BJ (cell line): ENCODE data around the gene NPAS2. TPM values are rescaled to one million over a fixed set of nuclear protein-coding genes. Genes with fewer than 3 reads are reported as not detected.

Experiments
- CTCF ChIA-PET: fragments of 350-600 bp; formaldehyde crosslinking; extraction: SDS; loops from one replicate; lab custom pipeline; 2021; ENCODE audit warnings: antibody characterized with exemption, inconsistent platforms; lab: Yijun Ruan, JAX
- POLR2A ChIA-PET: fragments of 300-600 bp; sonication (Branson Sonifier 250); formaldehyde crosslinking; extraction: SDS; loops from one replicate; lab custom pipeline; 2021; ENCODE audit warnings: antibody characterized with exemption; lab: Charles Lee
- DNase-seq: peaks from one replicate; pipeline ENCODE4 v3.0.0-alpha.2; 2011; ENCODE audit warnings: low read depth
- H3K27me3 ChIP-seq: 2 replicates; pipeline ENCODE4 v1.6.0; 2011; ENCODE audit warnings: low read length; ENCODE audit not compliant: control insufficient read depth, insufficient read depth
- H3K36me3 ChIP-seq: 2 replicates; pipeline ENCODE4 v1.5.1; 2011; ENCODE audit warnings: low read length; ENCODE audit not compliant: control insufficient read depth, insufficient read depth
- H3K4me3 ChIP-seq: 2 replicates; pipeline ENCODE4 v1.5.1; 2011; ENCODE audit warnings: low read depth, mild to moderate bottlenecking, control low read depth, low read length
- CTCF ChIP-seq: IDR thresholded peaks from 2 replicates; pipeline ENCODE4 v1.5.1; 2011; ENCODE audit warnings: low read depth, mild to moderate bottlenecking, control low read depth, inconsistent platforms, low read length, moderate library complexity; ENCODE audit not compliant: insufficient read depth
- polyA minus RNA-seq: library from RNA; depleted of rRNA, polyadenylated mRNA; stranded (reverse); fragments of >200 nt; gene quantifications from 2 replicates; pipeline ENCODE4 v1.2.3, GENCODE V29; 2011; rRNA and poly(A)+ RNA removed
- polyA plus RNA-seq: library from polyadenylated mRNA; depleted of rRNA; stranded (reverse); fragments of >200 nt; gene quantifications from 2 replicates; pipeline ENCODE4 v1.2.3, GENCODE V29; 2011; rRNA removed

The NPAS2 gene, protein sequence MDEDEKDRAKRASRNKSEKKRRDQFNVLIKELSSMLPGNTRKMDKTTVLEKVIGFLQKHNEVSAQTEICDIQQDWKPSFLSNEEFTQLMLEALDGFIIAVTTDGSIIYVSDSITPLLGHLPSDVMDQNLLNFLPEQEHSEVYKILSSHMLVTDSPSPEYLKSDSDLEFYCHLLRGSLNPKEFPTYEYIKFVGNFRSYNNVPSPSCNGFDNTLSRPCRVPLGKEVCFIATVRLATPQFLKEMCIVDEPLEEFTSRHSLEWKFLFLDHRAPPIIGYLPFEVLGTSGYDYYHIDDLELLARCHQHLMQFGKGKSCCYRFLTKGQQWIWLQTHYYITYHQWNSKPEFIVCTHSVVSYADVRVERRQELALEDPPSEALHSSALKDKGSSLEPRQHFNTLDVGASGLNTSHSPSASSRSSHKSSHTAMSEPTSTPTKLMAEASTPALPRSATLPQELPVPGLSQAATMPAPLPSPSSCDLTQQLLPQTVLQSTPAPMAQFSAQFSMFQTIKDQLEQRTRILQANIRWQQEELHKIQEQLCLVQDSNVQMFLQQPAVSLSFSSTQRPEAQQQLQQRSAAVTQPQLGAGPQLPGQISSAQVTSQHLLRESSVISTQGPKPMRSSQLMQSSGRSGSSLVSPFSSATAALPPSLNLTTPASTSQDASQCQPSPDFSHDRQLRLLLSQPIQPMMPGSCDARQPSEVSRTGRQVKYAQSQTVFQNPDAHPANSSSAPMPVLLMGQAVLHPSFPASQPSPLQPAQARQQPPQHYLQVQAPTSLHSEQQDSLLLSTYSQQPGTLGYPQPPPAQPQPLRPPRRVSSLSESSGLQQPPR
- polyA plus RNA-seq = 12.8 and 13.1 TPM in 2 replicates
- 15.2 and 15.8 TPM in 2 replicates for polyA minus RNA-seq

DNA sequence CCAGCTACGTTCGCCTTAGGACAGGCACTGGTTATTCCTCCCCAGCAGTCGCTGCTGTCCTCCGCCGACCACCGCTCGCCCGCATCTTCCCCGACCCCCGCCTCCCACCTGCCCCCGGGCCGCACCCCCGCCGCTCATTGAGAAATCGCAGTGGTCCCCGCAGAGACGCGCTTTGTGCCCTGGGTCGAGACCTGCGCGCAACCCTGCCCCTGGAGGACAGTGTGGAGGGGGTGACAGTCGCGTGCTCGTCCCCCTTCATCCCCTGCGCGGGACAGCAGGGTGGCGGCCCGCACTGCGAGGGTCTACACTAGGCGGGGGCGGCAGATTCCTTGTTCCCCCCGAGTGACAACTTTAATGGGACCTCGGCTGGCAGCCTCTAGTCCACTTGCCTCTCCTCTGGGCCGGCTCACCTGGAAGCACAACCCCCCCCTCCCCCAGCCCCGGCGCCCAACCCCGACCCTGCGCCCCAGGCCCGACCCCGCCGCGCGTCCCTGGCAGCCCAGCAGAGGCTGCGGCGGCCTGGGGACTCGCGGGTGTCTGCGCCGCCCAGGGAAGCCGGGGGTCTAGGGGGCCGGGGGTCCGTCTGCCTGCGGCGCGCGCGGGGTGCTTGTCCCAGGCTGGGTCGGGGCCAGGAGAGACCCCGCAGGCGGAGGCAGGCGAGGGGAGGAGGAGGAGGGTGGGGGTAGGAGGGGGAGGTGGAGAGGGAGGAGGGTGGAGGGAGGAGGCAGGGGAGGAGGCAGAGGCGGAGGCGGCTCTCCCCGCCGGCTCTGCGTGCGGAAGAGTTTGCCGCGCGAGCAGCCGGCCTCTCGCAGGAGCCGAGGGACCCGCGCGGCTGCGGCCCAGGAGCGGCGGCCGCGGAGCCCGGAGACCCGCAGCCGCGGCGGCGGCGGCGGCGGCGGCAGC is at the start of gene NPAS2:
Gene NPAS2, plus strand, starts transcription at position 770 of the 903 bp plus-strand sequence. CDS start 84,616 bp downstream, outside the sequence.
- ChIA-PET POLR2A (no interaction called here), CTCF (interaction anchor here (0.6 to 2.2 kb wide), 4 partner anchors 18 to 89 kb away, joined by 3 to 6 read pairs (median 4); no protein-coding TSS in a partner anchor)
- H3K27me3 ChIP-seq = no peaks in the 10 kb centered on the region
- TF ChIP-seq CTCF = no peak
- no peak for DNase-seq
- H3K36me3 ChIP-seq = no peaks in the 10 kb centered on the region; the same call in 1 of the 2 replicates
- H3K4me3 ChIP-seq = peak within 1 kb of the TSS; percentile 57

GRCh38 chr2:100771125-100771524 is 48.8 kb upstream of the NPAS2 start:
- POLR2A ChIA-PET = no interaction called here
- no peak for TF ChIP-seq CTCF
- CTCF ChIA-PET = no interaction called here
- no peaks in the 10 kb centered on the region for H3K27me3 ChIP-seq
- DNase-seq = no peak
- H3K4me3 ChIP-seq = no peak overlapping the region
- H3K36me3 ChIP-seq = no peaks in the 10 kb centered on the region

- no peak overlapping the region for H3K4me3 ChIP-seq
- CTCF ChIA-PET = no interaction called here
- H3K27me3 ChIP-seq = no peaks in the 10 kb centered on the region
- POLR2A ChIA-PET = no interaction called here
- no peak for TF ChIP-seq CTCF
- DNase-seq = no peak
- H3K36me3 ChIP-seq = no peaks in the 10 kb centered on the region
Observed at GRCh38 chr2:100773538-100773937, 46.4 kb upstream of the NPAS2 start.

DNA sequence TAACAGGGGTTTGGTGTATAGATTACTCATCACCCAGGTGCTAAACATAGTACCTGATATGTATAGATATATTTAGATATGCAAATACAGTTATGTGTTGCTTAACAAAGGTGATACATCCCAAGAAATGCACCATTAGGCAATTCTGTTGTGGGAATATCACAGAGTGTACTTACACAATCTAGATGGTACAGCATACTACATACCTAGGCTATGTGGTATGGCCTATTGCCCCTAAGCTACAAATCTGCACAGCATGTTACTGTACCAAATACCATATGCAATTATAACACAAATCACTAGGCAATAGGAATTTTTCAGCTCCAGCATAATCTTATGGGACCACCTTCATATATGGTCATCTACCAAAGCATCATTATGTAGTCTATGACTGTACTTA is 43.5 kb upstream of the NPAS2 start:
- no peak overlapping the region for H3K4me3 ChIP-seq
- no peaks in the 10 kb centered on the region for H3K36me3 ChIP-seq
- no peak for DNase-seq
- TF ChIP-seq CTCF = no peak
- CTCF ChIA-PET = interaction anchor here (0.7 to 0.9 kb wide), 2 partner anchors 8 to 17 kb away, joined by 3 to 4 read pairs; no protein-coding TSS in a partner anchor
- POLR2A ChIA-PET = no interaction called here
- H3K27me3 ChIP-seq = no peaks in the 10 kb centered on the region
